NT2/D1 (cell line): ENCODE data around the gene USP12.

ENCODE experiments used
- DNase-seq: peaks from one replicate; pipeline ENCODE4 v3.0.0-alpha.2; 2011; ENCODE audit warnings: low read depth, low spot score
- H3K27me3 ChIP-seq: 2 replicates; pipeline ENCODE4 v1.6.0; 2011; ENCODE audit warnings: mild to moderate bottlenecking; ENCODE audit not compliant: insufficient read length, insufficient read depth
- H3K36me3 ChIP-seq: 2 replicates; pipeline ENCODE4 v1.6.1; 2011; ENCODE audit warnings: mild to moderate bottlenecking, low read length, mixed read lengths; ENCODE audit not compliant: insufficient read depth, insufficient read length
- H3K4me1 ChIP-seq: 2 replicates; pipeline ENCODE4 v1.5.1; 2011; ENCODE audit not compliant: insufficient read depth, insufficient read length
- H3K4me3 ChIP-seq: 2 replicates; pipeline ENCODE4 v1.5.1; 2011; ENCODE audit warnings: low read depth; ENCODE audit not compliant: insufficient read length
- H3K9ac ChIP-seq: 2 replicates; pipeline ENCODE4 v1.6.0; 2011; ENCODE audit warnings: low read depth; ENCODE audit not compliant: insufficient read length
- H3K9me3 ChIP-seq: 2 replicates; pipeline ENCODE4 v1.5.1; 2011; ENCODE audit warnings: mild to moderate bottlenecking, low read length; ENCODE audit not compliant: insufficient read depth
- SUZ12 ChIP-seq: IDR thresholded peaks from 2 replicates; pipeline ENCODE4 v1.6.1; 2011; ENCODE audit not compliant: insufficient read length, insufficient read depth; ENCODE audit errors: extremely low read depth
- YY1 ChIP-seq: IDR thresholded peaks from 2 replicates; pipeline ENCODE4 v1.6.1; 2011; ENCODE audit not compliant: insufficient read length, insufficient read depth
- ZNF274 ChIP-seq: IDR thresholded peaks from 2 replicates; pipeline ENCODE4 v1.6.1; 2011; ENCODE audit warnings: mild to moderate bottlenecking, low read depth, low read length

Gene USP12

GRCh38 chr13:27160657-27161295 is 10.8 kb downstream of the USP12 start:
- H3K4me3 ChIP-seq = no peak overlapping the region

GRCh38 chr13:27159806-27160563 is 11.6 kb downstream of the USP12 start:
- H3K4me3 ChIP-seq = no peak overlapping the region
- no peaks in the 10 kb centered on the region for H3K36me3 ChIP-seq
- no peaks in the 10 kb centered on the region for H3K27me3 ChIP-seq
- no peak overlapping the region for H3K9ac ChIP-seq
- no peaks in the 10 kb centered on the region for H3K4me1 ChIP-seq
- no peak for TF ChIP-seq ZNF274
- TF ChIP-seq YY1 = no peak
- no peak for TF ChIP-seq SUZ12
- 0 out of 2 replicates have a peak, but pooled peaks cover 3% of the 10 kb centered on the region for H3K9me3 ChIP-seq
- no peak for DNase-seq

More at GRCh38 chr13:27160657-27161295, 10.8 kb downstream of the USP12 start:
- H3K36me3 ChIP-seq = no peaks in the 10 kb centered on the region
- no peak overlapping the region for H3K9ac ChIP-seq
- 0 out of 2 replicates have a peak, but pooled peaks cover 3% of the 10 kb centered on the region for H3K9me3 ChIP-seq
- no peak for DNase-seq
- no peaks in the 10 kb centered on the region for H3K27me3 ChIP-seq
- TF ChIP-seq SUZ12 (no peak), ZNF274 (no peak), YY1 (no peak)
- H3K4me1 ChIP-seq = no peaks in the 10 kb centered on the region

- H3K9ac ChIP-seq = no peak overlapping the region
- 0 out of 2 replicates have a peak, but pooled peaks cover 3% of the 10 kb centered on the region for H3K9me3 ChIP-seq
- no peaks in the 10 kb centered on the region for H3K27me3 ChIP-seq
- no peak for TF ChIP-seq YY1
- no peak for TF ChIP-seq SUZ12
- TF ChIP-seq ZNF274 = no peak
- DNase-seq = no peak
- no peaks in the 10 kb centered on the region for H3K4me1 ChIP-seq
- H3K36me3 ChIP-seq = no peaks in the 10 kb centered on the region
- H3K4me3 ChIP-seq = no peak overlapping the region
Observed at GRCh38 chr13:27158335-27158734, 13.3 kb downstream of the USP12 start.

- H3K36me3 ChIP-seq = no peaks in the 10 kb centered on the region
- no peak for DNase-seq
- no peaks in the 10 kb centered on the region for H3K27me3 ChIP-seq
- H3K4me1 ChIP-seq = no peaks in the 10 kb centered on the region
- 0 out of 2 replicates have a peak, but pooled peaks cover 3% of the 10 kb centered on the region for H3K9me3 ChIP-seq
- H3K4me3 ChIP-seq = no peak overlapping the region
- no peak overlapping the region for H3K9ac ChIP-seq
- TF ChIP-seq YY1 (no peak), ZNF274 (no peak), SUZ12 (no peak)
Observed at GRCh38 chr13:27151798-27152599, 19.6 kb downstream of the USP12 start.

GRCh38 chr13:27149702-27150101 is 21.9 kb downstream of the USP12 start:
- DNase-seq = no peak
- TF ChIP-seq ZNF274 (no peak), YY1 (no peak), SUZ12 (no peak)
- Histone ChIP-seq H3K4me3 (no peak overlapping the region), H3K4me1 (no peaks in the 10 kb centered on the region), H3K9me3 (no peaks in the 10 kb centered on the region), H3K36me3 (no peaks in the 10 kb centered on the region), H3K9ac (no peak overlapping the region), H3K27me3 (no peaks in the 10 kb centered on the region)

- Histone ChIP-seq H3K9ac (no peak overlapping the region), H3K27me3 (no peaks in the 10 kb centered on the region), H3K4me3 (no peak overlapping the region), H3K36me3 (no peaks in the 10 kb centered on the region), H3K9me3 (no peaks in the 10 kb centered on the region), H3K4me1 (no peaks in the 10 kb centered on the region)
- DNase-seq = no peak
- TF ChIP-seq YY1 = no peak
- no peak for TF ChIP-seq ZNF274
- TF ChIP-seq SUZ12 = no peak
Observed at GRCh38 chr13:27148900-27149299, 22.7 kb downstream of the USP12 start.

GRCh38 chr13:27147530-27148170 is 24.0 kb downstream of the USP12 start:
- H3K9ac ChIP-seq = no peak overlapping the region
- H3K9me3 ChIP-seq = no peaks in the 10 kb centered on the region
- DNase-seq = no peak
- TF ChIP-seq YY1 = no peak
- no peak for TF ChIP-seq SUZ12
- TF ChIP-seq ZNF274 = no peak
- no peaks in the 10 kb centered on the region for H3K4me1 ChIP-seq
- no peaks in the 10 kb centered on the region for H3K36me3 ChIP-seq
- no peak overlapping the region for H3K4me3 ChIP-seq
- H3K27me3 ChIP-seq = no peaks in the 10 kb centered on the region
